A673 (cell line): ENCODE measurements around the gene OBP2B.

Experiments used
- EZH2 ChIP-seq: fragments of 200-600 bp; sonication (generic); IDR thresholded peaks from 2 replicates; pipeline ENCODE4 v1.6.1; 2017; ENCODE audit warnings: borderline replicate concordance, low read depth, mild to moderate bottlenecking, mixed read lengths, antibody characterized with exemption, low read length; ENCODE audit not compliant: poor library complexity, severe bottlenecking
- TF ChIP-seq, protein P1 (sequence below): fragments of 300-800, 200-600 bp; sonication (generic); conservative IDR thresholded peaks from 2 replicates; pipeline ENCODE4 v1.5.1; 2017; ENCODE audit warnings: low read depth, mild to moderate bottlenecking, antibody characterized with exemption, low read length, moderate library complexity, mixed read lengths

GRCh38 chr9:133210202-133210532, 1.1 kb upstream of the OBP2B start:
- TF ChIP-seq, protein P1, sequence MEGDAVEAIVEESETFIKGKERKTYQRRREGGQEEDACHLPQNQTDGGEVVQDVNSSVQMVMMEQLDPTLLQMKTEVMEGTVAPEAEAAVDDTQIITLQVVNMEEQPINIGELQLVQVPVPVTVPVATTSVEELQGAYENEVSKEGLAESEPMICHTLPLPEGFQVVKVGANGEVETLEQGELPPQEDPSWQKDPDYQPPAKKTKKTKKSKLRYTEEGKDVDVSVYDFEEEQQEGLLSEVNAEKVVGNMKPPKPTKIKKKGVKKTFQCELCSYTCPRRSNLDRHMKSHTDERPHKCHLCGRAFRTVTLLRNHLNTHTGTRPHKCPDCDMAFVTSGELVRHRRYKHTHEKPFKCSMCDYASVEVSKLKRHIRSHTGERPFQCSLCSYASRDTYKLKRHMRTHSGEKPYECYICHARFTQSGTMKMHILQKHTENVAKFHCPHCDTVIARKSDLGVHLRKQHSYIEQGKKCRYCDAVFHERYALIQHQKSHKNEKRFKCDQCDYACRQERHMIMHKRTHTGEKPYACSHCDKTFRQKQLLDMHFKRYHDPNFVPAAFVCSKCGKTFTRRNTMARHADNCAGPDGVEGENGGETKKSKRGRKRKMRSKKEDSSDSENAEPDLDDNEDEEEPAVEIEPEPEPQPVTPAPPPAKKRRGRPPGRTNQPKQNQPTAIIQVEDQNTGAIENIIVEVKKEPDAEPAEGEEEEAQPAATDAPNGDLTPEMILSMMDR: no peak
- no peak for TF ChIP-seq EZH2
